Stimulated activated CD4-positive, alpha-beta T cell treated with anti-CD3 and anti-CD28 coated beads, Interleukin-1b, Interleukin-23, amount 100 ng/mL, for 4 hours (primary cell): ENCODE data around the gene SCTR.

Experiments
- DNase-seq, 2 donors: peaks; one replicate each; pipeline ENCODE4 v3.0.0-alpha.2; 2020; ENCODE audit warnings: low read depth in 2 of 2

Gene SCTR

GRCh38 chr2:119523383-119523951 is 816 bp downstream of the SCTR start:
- DNase-seq: no peak

GRCh38 chr2:119522671-119523070 is 1.6 kb downstream of the SCTR start:
- DNase-seq: no peak

GRCh38 chr2:119521433-119522050 is 2.7 kb downstream of the SCTR start:
- DNase-seq: no peak

- no peak for DNase-seq
Measured at GRCh38 chr2:119520696-119521432, 3.4 kb downstream of the SCTR start.

- no peak for DNase-seq
Measured at GRCh38 chr2:119519057-119519408, 5.2 kb downstream of the SCTR start.

- no peak for DNase-seq
Measured at GRCh38 chr2:119518401-119519056, 5.8 kb downstream of the SCTR start.

DNA sequence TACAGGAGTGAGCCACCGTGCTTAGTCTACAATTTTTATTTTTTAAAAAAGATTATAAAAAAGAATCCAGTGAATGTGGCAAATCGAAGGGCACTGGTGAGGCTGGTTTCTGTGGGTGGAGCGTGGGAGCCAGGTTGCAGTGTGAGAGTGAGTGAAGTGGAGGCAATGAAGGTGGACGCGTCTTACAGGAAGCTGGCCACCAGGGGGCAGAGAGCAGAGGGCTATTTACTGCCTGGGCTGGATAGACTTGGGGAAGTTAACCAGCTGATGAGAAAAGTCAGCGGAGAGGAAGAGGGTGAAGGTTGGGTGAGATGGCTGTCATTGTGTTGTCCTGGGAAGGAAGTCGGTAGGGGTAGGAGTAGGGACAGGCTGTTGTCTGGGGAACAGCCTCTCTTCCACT is 6.8 kb downstream of the SCTR start:
- DNase-seq: peak in 1 of 2 donors; percentile 12

DNA sequence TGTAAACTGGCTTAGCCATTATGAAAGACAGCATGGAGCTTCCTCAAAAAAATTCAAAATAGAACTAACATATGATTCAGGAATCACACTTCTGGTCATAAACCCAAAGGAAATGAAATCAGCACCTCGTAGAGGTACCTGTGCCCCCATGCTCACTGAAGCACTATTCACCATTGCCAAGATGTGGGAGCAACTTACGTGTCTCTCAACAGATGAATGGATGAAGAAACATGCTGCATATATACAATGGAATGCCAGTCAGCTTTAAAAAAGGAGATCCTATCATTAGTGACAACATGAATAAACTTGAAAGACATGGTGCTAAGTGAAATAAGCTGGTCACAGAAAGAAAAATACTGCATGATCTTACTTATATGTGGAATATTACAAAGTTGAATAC is 8.2 kb downstream of the SCTR start:
- no peak for DNase-seq

- no peak for DNase-seq
Measured at GRCh38 chr2:119513832-119514231, 10.5 kb downstream of the SCTR start.

DNA sequence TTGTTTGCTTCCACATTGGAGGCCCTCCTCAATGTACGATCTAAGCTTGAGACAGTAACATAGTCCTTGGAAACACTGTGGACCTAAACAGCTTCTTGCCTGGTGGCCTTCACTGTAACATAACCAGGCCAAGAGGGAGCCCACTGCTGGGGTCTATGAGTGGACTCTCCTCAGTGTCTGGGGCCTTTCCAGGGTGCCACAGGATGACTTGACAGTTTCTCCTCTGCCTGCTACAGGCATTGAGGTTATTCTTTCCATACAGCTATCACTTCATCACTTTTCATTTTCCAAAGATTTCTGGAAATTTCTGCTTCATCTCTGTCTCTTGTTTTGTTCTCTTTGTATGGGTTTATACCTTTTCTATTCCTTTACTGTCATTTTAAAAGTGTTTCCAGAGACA is 11.3 kb downstream of the SCTR start:
- no peak for DNase-seq

DNA sequence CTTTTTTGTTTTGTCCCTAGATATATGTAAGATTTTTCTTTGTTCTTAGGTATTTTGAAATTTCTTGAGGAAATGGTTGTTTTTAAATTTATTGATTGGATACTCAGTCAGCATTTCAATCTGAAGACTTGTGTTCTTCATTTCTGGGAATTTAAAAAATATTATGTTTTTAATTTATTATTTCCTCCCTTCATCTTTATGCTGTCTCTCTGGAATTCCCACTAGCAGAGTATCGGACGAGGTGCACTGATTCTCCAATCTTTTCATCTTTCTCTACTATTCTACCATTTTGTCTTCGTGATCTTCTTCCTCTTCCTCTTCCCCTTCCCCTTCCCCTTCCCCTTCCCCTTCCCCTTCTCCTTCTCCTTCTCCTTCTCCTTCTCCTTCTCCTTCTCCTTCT is 12.3 kb downstream of the SCTR start:
- no peak for DNase-seq

DNA sequence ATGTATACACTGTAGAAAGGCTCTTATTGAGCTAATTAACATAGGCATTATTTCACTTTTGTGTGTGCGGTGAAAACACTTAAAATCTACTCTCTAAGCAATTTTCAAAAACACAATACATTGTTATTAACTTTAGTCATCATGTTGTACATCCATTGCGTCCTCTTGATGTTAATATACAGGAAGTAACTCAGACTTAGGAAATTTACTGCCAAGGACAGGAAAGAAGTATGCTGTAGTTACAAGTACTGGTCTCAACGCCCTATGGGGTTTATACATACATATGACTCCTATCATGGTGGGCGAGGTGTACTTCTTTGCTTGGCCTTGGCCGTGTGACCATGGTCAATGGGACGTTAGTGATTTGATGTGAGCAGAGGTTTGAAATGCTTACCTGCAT is 15.5 kb downstream of the SCTR start:
- no peak for DNase-seq

DNA sequence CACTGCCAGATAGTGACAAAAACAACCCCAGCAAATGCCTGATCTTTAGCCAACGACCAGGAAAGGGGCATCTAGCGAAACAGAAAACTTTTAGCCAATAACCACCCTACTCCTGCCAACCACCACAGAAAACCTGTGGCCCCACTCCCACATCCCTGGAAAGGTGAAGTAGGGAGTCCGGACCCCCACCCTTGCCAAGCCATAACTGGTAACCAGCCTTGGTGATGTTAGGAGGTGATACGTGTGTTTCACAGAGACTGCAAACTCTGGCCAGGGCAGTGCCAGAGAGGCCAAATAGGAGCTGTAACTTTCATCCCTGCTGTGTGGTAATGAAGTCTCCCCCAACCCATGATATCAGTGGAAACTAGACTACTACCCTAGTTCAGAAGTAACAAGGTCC is 27.6 kb downstream of the SCTR start:
- DNase-seq: no peak

DNA sequence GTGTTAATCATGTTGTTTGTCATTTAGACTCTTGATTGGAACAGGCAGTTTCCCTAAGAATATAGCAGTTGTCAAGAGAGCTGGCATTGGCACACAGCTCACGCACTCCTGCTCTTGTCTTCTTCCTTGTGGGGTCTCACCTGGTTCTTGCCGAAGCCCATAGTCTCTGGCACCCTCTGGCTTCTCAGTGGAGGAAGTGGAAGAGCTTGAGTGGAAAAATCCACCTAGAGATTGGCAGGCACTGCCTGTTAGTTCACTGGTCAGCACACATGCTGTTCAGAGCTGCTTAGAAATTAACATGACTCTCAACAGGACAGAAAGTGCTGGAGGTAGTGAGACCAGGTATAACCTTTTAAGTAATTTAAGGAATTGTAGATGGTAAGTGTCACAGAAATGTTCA is 28.3 kb downstream of the SCTR start:
- no peak for DNase-seq

GRCh38 chr2:119494163-119494790 is 30.0 kb downstream of the SCTR start:
- no peak for DNase-seq

DNA sequence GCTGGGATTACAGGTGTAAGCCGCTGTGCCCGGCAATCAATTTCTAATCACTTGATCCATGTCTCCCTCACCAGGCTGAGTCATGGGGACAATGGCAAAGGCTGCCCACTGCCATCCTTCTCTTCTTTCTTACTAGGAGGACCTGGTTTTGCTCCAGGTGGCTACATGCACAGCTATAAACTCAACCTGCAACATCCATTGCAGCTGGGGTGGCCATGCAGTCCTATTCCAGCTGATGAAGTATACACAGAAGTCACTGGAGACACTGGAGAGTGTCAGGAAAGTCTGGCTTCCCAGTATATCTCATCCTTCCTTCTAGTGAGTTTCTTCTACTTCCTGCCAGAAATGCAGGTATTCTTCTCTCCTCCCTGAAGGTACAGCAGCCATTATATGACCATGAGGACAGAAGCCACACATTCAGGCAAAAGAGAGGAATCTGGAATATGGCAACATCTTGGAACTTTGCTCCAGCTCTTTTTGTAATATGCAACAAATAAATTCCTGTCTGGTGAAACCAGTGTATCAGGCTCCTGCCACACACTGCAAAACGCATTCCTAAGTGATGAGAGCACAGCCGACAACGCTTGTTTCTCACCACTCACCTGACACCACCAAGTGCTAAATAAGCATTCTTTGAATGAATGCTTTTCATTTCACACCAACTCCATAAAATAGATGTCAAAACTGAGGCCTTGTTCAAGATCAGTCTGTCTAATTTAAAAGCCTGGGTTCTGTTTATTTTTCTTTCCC is 32.3 kb downstream of the SCTR start:
- no peak for DNase-seq

DNA sequence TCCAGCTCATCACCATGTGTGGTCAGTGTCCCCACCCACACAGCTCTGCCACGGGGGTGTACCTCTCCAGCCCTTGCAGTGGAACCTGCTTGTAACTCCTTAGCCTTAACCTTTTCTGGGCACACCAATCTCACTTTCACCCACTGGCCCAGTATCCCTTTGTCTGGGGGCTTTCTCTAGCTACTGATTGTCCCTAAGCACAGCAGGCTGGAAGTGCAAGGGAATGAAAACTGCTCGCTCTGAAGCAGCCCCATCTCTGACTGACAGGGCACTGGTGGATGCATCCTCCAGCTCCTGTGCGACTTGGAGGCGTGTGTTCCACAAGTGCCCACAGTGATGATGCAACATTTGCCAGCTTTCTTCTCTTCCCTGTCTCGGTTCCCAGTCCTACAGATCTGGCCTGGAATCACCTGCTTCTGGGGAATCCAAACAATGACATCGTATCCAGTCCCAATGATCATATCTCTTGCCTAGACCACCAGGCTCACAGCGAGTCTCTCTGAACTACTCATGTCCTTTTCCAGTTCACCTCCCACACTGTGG is 33.6 kb downstream of the SCTR start:
- DNase-seq: no peak

- DNase-seq: no peak
Measured at GRCh38 chr2:119490106-119490505, 34.2 kb downstream of the SCTR start.

DNA sequence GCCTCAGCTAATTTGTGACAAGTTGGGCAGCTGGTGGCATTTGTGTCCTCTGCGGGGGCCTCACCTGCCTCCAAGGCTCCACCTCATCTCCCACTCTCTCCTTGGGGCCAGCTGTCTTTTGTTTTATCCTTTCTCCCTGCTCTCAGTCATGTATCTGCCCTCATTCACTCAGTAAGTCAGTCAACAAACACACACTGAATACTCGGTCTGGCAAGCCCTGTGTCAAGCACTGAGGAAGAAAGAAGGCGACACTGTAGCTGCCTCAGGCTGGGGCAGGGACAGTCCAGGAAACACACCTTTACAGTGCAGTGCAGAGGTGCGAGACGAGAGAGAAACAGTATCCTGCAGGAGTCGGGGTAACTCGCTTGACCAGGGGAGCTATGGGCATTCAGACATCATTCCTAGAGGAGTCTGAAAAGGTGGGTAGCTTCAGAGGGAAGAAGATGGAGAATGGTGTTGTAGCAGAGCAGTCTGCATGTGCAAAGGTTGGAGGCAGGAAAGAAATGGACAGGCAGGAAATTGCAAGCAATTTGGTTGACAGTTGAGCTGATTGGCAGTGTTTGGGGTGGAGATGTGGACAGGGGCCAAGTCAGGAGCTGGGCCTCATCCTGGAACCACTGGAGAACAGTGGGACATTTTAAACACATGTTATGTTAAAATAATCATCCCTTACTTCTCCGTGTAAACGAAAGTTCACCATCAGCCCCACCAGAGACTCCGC is 34.9 kb downstream of the SCTR start:
- DNase-seq: no peak

GRCh38 chr2:119488245-119489214 is 35.8 kb downstream of the SCTR start:
- no peak for DNase-seq
